Measurements from ENCODE around the gene FRMD4A.

- TF ChIP-seq CTCF (IDR thresholded peaks at IDR 0.05; ENCODE audit: low read depth, low read length) (no peak), POLR2A (IDR thresholded peaks at IDR 0.05; ENCODE audit: extremely low read depth, insufficient read length) (no peak), MAX (IDR thresholded peaks at IDR 0.05; ENCODE audit: low read depth, low read length) (no peak)
Observed at GRCh38 chr10:14253711-14254110, 77.0 kb downstream of the FRMD4A start.

Measured in NB4 (cell line).